Right cardiac atrium (tissue), 5 donors: Measurements from ENCODE around the gene ZFX. TPM values are rescaled to one million over a fixed set of nuclear protein-coding genes. Genes with fewer than 3 reads are reported as not detected.

ENCODE experiments used
- ATAC-seq, 2 donors: fragments of 200-7000 bp; cut with Tn5 transposase; one replicate each; pipeline versions ENCODE4 v1.8.0 to v1.9.1; 2020; ENCODE audit warnings: moderate library complexity in 2 of 2, mild to moderate bottlenecking in 1 of 2
- DNase-seq, 3 donors: peaks; one replicate each; pipeline ENCODE4 v3.0.0-alpha.2; 2020
- H3K27ac ChIP-seq: one replicate; pipeline ENCODE4 v1.5.1; 2013; ENCODE audit warnings: mild to moderate bottlenecking, low read length, control low read depth, moderate library complexity
- H3K27me3 ChIP-seq: one replicate; pipeline ENCODE4 v1.6.1; 2013; ENCODE audit not compliant: control insufficient read depth, insufficient read depth
- H3K4me1 ChIP-seq: one replicate; pipeline ENCODE4 v1.6.1; 2013; ENCODE audit warnings: low read length; ENCODE audit not compliant: control insufficient read depth, insufficient read depth
- H3K4me3 ChIP-seq: one replicate; pipeline ENCODE4 v1.5.1; 2013; ENCODE audit warnings: low read length, control low read depth
- H3K9me3 ChIP-seq: one replicate; pipeline ENCODE4 v1.6.1; 2013; ENCODE audit warnings: low read length; ENCODE audit not compliant: control insufficient read depth
- WGBS: extraction: QIAGEN DNeasy Blood & Tissue Kit; methylation state at CpG from one replicate; pipeline ENCODE4 v1.1.7; 2013; 5-methylcytosine and 5-hydroxymethylcytosine counted together
- intact Hi-C, 4 donors: fragments of 100-400 bp; cut with DNase I; formaldehyde crosslinking; loops; one replicate each; pipeline versions ENCODE4 v1.11.0 to v1.14.0; 2022 to 2023
- polyA plus RNA-seq: library from polyadenylated mRNA; stranded (reverse); fragments of 200-250 nt; gene quantifications from one replicate; pipeline ENCODE4 v1.2.3, GENCODE V29; 2013
- total RNA-seq, 4 donors: library from RNA; stranded (reverse); fragmentation: NEBNext Ultra II Directional; extraction: Animal tissue kit (Norgen Biotek cat#: 25700); gene quantifications; one replicate each; pipeline ENCODE4 v1.2.1, GENCODE V29; 2021
- donor health status: healthy with polysubstance abuse.
- donor health status: DM: no; HTN: yes; CAD: no.
- donor health status: DM: no; HTN: no; CAD: no.
- donor health status: DM: no; HTN: yes; CAD: no; lungs with severe emphysema.
- donor health status: DM: yes; HTN: yes; CAD: no.

Gene ZFX
- total and polyA plus RNA-seq, 5 donors = 5.6 to 64.4 (median 38.5) TPM

DNA sequence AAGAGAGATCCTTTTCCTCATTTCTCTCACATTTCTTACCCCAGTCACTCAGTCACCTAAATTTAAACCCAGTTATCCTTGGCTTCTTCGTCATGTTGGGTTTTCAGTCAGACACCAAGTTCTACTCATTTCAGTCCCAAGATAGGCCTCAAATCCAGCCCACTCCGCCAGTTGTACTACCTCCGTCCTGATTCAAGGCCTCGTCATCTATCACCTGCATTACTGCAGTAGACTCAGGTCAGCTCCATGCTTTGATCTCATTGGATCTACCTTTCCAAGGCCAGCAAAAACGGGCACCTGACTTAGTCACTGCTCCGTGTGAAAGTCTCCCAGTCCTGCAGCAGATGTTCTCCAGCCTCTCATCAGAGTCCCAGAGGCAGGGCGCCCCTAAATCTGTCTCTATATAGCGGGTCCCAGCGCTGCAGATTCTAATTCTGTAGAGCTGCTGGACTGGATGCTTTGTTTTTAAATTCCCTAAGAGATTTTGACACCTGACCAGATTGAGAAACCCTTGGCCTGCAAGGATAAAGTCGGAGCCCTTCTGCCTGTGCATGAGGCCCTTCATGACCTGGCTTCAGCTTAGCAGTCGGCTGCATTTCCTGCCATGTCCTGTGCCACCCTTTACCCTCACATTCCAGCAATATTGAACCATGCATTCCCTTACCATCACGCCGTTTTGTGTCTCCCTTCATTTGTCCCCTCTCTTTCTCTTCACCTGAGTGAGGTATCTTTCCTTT is 53.7 kb downstream of the ZFX start:
- no peak overlapping the region for H3K4me3 ChIP-seq
- no peaks in the 10 kb centered on the region for H3K9me3 ChIP-seq
- no peak overlapping the region for H3K27ac ChIP-seq
- intact Hi-C loops = no loop called here
- peaks cover 4% of the 10 kb centered on the region for H3K4me1 ChIP-seq
- WGBS = 91% methylated on average over 13 of the region's 13 CpGs
- H3K27me3 ChIP-seq = no peaks in the 10 kb centered on the region
- DNase-seq = no peak
- ATAC-seq = no peak

- Histone ChIP-seq H3K4me1 (peaks cover 4% of the 10 kb centered on the region), H3K9me3 (no peaks in the 10 kb centered on the region), H3K4me3 (no peak overlapping the region), H3K27me3 (no peaks in the 10 kb centered on the region), H3K27ac (no peak overlapping the region)
- intact Hi-C loops = no loop called here
- no peak for DNase-seq
- ATAC-seq = no peak
- 80% methylated on average over 5 of the region's 5 CpGs for WGBS
Observed at GRCh38 chrX:24204331-24204730, 54.8 kb downstream of the ZFX start.

DNA sequence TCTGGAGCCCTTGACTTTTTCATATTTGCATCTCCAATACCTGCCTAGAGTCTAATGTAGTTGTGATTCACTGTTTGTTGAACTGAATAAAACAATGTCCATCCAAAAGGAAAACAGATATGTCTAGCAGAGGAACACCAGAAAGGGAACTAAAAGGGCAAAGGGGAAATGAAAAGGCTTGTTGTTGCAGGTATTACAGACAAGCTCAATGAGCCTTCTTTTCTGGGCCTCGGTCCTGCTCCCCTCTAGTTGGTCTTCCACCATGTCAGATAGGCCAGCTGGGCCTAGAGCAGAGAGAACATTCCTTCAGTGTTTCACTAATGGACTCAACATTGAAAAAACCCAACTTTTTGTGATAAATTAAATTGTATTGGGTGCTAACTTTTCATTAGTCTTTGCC is 55.4 kb downstream of the ZFX start:
- peaks cover 4% of the 10 kb centered on the region for H3K4me1 ChIP-seq
- WGBS = 89% methylated on average over 1 of the region's 1 CpG
- ATAC-seq (no peak), DNase-seq (no peak)
- H3K4me3 ChIP-seq = no peak overlapping the region
- intact Hi-C loops = no loop called here
- no peak overlapping the region for H3K27ac ChIP-seq
- no peaks in the 10 kb centered on the region for H3K9me3 ChIP-seq
- H3K27me3 ChIP-seq = no peaks in the 10 kb centered on the region

DNA sequence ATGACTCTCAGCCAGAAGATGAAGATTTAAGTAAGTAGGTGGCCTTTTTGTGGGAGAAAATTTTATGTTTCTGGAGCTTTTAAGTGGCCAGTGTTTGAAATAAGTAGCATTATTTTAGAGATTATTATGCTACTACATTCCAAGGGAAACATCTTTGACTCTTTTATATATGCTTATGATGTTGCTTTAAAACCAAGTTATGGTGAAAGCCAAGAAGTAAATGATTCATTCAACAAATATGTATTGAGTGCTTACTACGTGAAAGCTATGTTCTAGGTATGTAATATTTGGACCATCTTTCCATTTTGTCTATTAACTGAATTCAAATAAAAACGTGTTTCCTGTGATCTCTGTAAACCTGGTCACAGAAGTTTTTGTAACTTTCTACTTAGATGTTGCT is 58.3 kb downstream of the ZFX start:
- Histone ChIP-seq H3K4me3 (no peak overlapping the region), H3K9me3 (no peaks in the 10 kb centered on the region), H3K27ac (no peak overlapping the region), H3K27me3 (no peaks in the 10 kb centered on the region), H3K4me1 (peaks cover 2% of the 10 kb centered on the region)
- 52% methylated on average over 2 of the region's 2 CpGs for WGBS
- DNase-seq = no peak
- no peak for ATAC-seq
- intact Hi-C loops = no loop called here

DNA sequence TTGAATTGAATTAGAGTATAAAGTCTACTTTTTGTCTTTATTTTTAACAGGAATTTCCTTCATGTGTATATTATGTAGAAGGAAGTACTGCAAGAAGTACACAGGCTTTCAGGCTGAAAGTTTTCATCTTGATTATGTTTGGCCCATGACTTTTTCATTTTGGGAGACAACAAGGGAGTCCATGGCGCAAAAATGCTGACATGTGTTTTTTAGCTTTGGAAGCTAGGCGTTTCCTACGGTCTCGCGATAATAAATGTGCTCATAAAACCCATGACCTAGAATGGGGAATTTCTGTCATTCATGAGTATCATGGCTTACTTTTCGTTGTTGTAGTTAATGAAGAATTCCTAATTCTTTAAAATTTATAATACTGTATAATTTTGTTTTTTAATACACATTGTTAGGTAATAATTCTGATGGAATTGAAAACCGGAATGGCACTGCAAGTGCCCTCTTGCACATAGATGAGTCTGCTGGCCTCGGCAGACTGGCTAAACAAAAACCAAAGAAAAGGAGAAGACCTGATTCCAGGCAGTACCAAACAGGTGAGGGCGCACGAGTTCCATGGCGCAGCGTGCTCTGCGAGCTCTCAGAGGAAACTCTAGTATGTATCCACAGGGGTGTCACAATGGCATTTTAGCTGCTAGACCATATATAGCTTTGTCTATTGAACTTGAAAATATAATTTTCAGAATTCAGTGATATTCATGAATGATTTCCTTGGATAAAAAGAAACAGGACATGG is 59.1 kb downstream of the ZFX start:
- WGBS = 95% methylated on average over 13 of the region's 13 CpGs
- no peaks in the 10 kb centered on the region for H3K4me1 ChIP-seq
- H3K27ac ChIP-seq = no peak overlapping the region
- no peak overlapping the region for H3K4me3 ChIP-seq
- no peak for DNase-seq
- ATAC-seq = no peak
- H3K27me3 ChIP-seq = no peaks in the 10 kb centered on the region
- no peaks in the 10 kb centered on the region for H3K9me3 ChIP-seq
- intact Hi-C loops = no loop called here

- WGBS = 92% methylated on average over 6 of the region's 6 CpGs
- DNase-seq = no peak
- Histone ChIP-seq H3K27ac (no peak overlapping the region), H3K4me3 (no peak overlapping the region), H3K4me1 (no peaks in the 10 kb centered on the region), H3K27me3 (no peaks in the 10 kb centered on the region), H3K9me3 (no peaks in the 10 kb centered on the region)
- no peak for ATAC-seq
- intact Hi-C loops = no loop called here
Observed at GRCh38 chrX:24210190-24210589, 60.7 kb downstream of the ZFX start.

DNA sequence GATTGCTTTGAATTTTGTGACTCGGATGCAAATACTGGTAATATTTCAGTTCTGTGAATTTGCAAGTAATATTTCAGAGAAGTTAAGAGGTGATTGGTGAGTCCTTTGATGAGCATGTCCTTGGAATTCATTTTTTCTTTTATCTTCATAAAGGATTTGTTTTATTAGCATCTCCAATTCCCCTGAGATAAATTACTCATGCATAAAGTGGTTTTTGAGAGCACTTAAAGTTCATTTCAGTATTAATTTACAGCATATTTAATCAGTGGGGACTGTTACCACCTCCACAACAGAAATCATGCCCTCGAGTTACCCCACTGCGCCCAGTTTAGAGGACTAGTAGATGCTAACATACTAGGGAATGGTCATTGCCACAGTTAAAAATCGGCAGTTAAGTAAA is 65.0 kb downstream of the ZFX start:
- no peaks in the 10 kb centered on the region for H3K9me3 ChIP-seq
- 95% methylated on average over 4 of the region's 4 CpGs for WGBS

GRCh38 chrX:24215272-24215671 is 65.7 kb downstream of the ZFX start:
- WGBS = 64% methylated on average over 2 of the region's 2 CpGs
- H3K27ac ChIP-seq = no peak overlapping the region
- H3K4me1 ChIP-seq = no peaks in the 10 kb centered on the region
- no peaks in the 10 kb centered on the region for H3K27me3 ChIP-seq
- ATAC-seq (no peak), DNase-seq (no peak)
- intact Hi-C loops = no loop called here
- H3K9me3 ChIP-seq = no peaks in the 10 kb centered on the region
- H3K4me3 ChIP-seq = no peak overlapping the region

More for the DNA sequence above, 65.0 kb downstream of the ZFX start:
- DNase-seq (no peak), ATAC-seq (no peak)
- Histone ChIP-seq H3K4me1 (no peaks in the 10 kb centered on the region), H3K4me3 (no peak overlapping the region), H3K27me3 (no peaks in the 10 kb centered on the region), H3K27ac (no peak overlapping the region)
- intact Hi-C loops = no loop called here

- Histone ChIP-seq H3K27me3 (no peaks in the 10 kb centered on the region), H3K4me3 (no peak overlapping the region), H3K27ac (no peak overlapping the region), H3K4me1 (no peaks in the 10 kb centered on the region), H3K9me3 (no peaks in the 10 kb centered on the region)
- DNase-seq (no peak), ATAC-seq (no peak)
- WGBS = 92% methylated on average over 4 of the region's 4 CpGs
- intact Hi-C loops = no loop called here
Observed at GRCh38 chrX:24216037-24216436, 66.5 kb downstream of the ZFX start.

GRCh38 chrX:24216827-24217226 is 67.3 kb downstream of the ZFX start:
- no peaks in the 10 kb centered on the region for H3K9me3 ChIP-seq
- no peak overlapping the region for H3K4me3 ChIP-seq
- no peak for DNase-seq
- WGBS = 97% methylated on average over 1 of the region's 1 CpG
- intact Hi-C loops = no loop called here
- no peak overlapping the region for H3K27ac ChIP-seq
- no peaks in the 10 kb centered on the region for H3K4me1 ChIP-seq
- ATAC-seq = no peak
- H3K27me3 ChIP-seq = no peaks in the 10 kb centered on the region

DNA sequence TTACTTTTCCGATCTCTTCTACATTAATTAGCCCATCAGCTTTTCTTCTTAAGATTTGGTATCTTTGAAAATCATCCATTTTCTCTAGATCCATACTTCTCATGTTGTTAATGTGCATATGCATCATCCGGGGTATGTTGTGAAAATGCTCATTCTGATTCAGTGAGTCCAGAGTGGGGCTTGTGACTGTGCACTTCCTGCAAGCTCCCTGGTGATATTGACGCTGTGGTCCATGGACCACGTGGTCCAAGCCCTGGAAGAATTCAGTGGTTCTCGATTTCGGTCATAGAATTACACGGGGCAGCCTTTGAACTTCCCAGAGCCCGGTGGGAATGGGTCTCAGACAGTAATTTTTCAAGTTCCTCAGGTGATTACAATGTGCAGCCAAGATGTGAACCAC is 69.8 kb downstream of the ZFX start:
- DNase-seq (no peak), ATAC-seq (no peak)
- intact Hi-C loops = no loop called here
- WGBS = 82% methylated on average over 8 of the region's 8 CpGs
- Histone ChIP-seq H3K27ac (no peak overlapping the region), H3K4me1 (no peaks in the 10 kb centered on the region), H3K27me3 (no peaks in the 10 kb centered on the region), H3K4me3 (no peak overlapping the region), H3K9me3 (no peaks in the 10 kb centered on the region)
